C4-2B (cell line): ENCODE data around the gene DNAH6.

Experiments used
- H3K27ac ChIP-seq: fragments of 450-650 bp; 2 replicates; pipeline ENCODE4 v1.5.1; 2017
- CTCF ChIP-seq: fragments of 450-650 bp; conservative IDR thresholded peaks from 2 replicates; pipeline ENCODE4 v1.5.1; 2017; ENCODE audit warnings: mild to moderate bottlenecking
- ZFX ChIP-seq: fragments of 450-650 bp; IDR thresholded peaks from 2 replicates; pipeline ENCODE4 v1.6.1; 2017

DNAH6 gene

GRCh38 chr2:84846741-84847142, 330.4 kb downstream of the DNAH6 start:
- H3K27ac ChIP-seq: no peak overlapping the region
- no peak for TF ChIP-seq ZFX
- TF ChIP-seq CTCF: no peak

- H3K27ac ChIP-seq: no peak overlapping the region
- no peak for TF ChIP-seq ZFX
- TF ChIP-seq CTCF: no peak
These were observed 331.2 kb downstream of the DNAH6 start for GRCh38 chr2:84847326-84848050.

- H3K27ac ChIP-seq: no peak overlapping the region
These were observed 333.1 kb downstream of the DNAH6 start for GRCh38 chr2:84849271-84849952.

GRCh38 chr2:84850471-84850870, 334.2 kb downstream of the DNAH6 start:
- no peak overlapping the region for H3K27ac ChIP-seq
- TF ChIP-seq ZFX (no peak), CTCF (no peak)

More at GRCh38 chr2:84849271-84849952, 333.1 kb downstream of the DNAH6 start:
- no peak for TF ChIP-seq CTCF
- no peak for TF ChIP-seq ZFX

- no peak overlapping the region for H3K27ac ChIP-seq
- TF ChIP-seq CTCF: no peak
- no peak for TF ChIP-seq ZFX
These were observed 335.6 kb downstream of the DNAH6 start for GRCh38 chr2:84851876-84852275.

- TF ChIP-seq CTCF (no peak), ZFX (no peak)
- H3K27ac ChIP-seq: no peak overlapping the region
These were observed 338.6 kb downstream of the DNAH6 start for GRCh38 chr2:84854850-84855249.

- no peak overlapping the region for H3K27ac ChIP-seq
- TF ChIP-seq ZFX (no peak), CTCF (no peak)
These were observed 339.4 kb downstream of the DNAH6 start for GRCh38 chr2:84855731-84856130.
